Fibroblast of gingiva (primary cell): Measurements from ENCODE around the gene ACSF2.
"Not testable (repeated sequence)": the region's sequence is repeated elsewhere in the genome, so short reads cannot be mapped to it uniquely, and the experiment has no call there.

ENCODE experiments used
- DNase-seq: peaks from one replicate; pipeline ENCODE4 v3.0.0-alpha.2; 2011; ENCODE audit warnings: low read depth

Gene ACSF2

DNA sequence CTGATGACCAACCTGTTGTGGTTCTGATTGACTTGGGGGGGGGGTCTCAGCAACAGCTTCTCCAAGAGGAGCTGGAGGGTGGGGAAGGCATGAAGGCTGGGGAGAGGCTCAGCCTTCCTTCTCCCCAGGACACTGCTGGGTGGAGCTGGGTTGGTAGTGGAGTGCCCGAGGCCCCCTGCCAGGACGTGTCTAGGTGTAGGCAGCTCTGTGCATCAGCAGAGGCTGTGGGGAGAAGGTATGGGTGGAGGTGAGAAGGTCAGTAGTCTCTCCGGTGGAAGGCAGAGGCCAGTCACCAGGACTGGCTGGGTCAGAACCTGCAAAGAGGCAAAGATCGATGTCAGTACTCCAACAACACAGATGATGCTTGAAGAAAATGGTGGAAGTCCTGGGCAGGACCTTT lies 38.7 kb downstream of the ACSF2 start:
- no peak for DNase-seq

DNA sequence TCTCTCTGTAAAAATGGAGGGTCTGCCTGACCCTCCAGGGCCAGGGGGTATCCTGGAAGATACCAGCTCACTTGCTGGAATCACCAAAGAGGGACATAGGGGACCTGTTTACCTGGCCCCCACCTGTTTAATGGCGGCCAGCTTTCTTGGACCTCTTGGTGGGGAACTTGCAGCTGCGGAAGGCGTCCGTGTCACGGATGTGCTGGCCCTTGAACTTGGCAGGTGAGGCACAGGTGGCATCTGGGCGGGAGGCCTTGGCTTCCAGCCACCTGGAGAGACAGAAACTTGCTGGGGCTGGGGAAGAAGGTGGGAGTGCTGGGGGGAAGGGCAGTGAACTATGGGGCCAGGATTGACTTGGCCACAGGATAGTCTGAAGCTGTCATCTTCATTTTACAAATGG lies 39.2 kb downstream of the ACSF2 start:
- DNase-seq: no peak

GRCh38 chr17:50465635-50466034 lies 39.6 kb downstream of the ACSF2 start:
- DNase-seq: no peak

DNA sequence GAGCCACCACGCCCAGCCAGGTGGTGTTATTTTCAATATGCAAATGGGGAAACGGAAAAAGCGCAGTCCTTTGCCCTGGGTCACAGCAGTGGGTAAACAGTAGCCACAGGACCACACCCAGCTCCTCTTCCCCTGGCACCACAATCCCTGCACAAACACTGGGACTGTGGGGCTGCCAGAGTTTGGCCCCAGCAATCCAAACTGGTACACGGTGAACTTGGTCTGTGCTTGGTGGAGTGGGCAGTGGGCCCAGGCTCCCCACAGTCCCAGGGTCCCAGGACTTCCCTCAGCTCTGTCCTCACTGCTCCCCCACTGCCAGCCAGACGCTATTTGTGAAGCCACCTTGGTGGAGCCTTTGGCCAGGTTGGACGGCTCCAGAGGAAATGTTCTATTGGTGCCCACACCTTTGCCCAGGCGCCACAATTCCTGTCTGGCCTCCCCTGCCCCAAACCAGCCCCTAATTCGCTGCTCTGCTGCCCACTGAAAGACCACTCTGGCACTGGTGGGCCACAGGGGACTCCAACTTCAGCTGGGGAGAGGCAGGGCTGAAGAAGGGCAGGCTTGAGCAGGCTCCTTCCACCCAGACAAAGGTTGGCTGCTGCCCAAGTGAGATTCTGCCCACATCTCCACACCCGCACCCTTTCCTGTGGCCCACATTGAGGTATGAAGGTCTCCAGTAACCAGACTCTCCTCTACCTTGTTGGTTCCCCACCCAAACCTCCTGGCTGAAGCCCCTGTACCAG lies 40.5 kb downstream of the ACSF2 start:
- DNase-seq: no peak

DNA sequence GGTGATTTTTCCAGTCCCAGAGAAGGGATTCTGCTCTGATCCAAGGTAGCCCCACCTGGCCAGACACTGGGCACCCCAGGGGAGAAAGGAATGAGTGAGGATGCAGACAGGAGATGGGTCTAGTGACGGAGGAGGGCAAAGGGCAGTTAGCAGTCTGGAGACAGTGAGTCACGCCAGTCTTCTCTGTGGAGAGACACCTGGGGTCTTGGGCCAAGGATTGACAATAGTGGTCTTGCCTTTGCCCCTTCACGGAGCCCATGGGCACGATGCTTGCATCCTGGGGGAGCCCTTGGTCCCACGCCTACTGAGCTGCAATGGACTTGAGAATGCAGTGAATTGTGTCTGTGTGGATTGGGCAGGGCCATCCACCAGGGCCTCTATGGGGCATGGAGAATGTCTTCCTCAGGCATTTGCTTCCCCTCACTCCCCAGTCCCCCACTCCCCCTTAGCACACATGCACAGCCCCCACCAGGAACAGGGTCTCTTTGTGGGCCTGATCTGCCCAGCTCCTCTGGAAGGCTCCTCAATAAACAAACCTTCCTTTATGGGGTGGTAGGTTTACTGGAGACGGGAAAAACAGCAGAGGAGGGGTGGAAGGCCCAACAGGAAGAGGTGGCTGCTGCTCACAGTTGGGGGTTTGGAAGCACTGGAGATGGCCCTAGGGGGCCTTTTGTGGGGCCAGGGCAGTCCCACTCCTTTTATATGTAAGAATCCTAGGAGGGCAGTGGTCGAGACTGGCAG lies 41.3 kb downstream of the ACSF2 start:
- DNase-seq: no peak

DNA sequence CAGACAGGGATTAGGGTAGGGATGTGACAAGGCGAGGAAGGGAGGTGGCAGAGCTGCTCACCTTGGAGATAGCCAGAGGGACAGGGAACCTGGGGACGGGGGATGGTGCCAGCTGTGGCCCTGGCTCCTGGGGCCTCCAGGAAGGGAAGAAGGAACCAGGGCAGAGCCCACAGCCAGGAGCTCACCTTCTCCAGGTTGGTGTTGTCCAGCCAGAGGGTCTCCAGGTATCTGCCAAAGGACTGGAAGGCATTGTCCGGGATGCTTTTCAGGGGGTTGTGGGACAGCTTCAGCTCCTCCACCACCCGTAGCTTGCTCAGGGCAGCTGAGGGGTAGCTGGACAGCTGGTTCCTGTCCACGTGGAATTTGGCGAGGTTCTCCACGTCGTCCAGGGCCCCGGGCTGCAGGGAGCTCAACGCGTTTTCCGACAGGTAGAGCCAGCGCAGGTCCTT lies 41.9 kb downstream of the ACSF2 start:
- DNase-seq: no peak

DNA sequence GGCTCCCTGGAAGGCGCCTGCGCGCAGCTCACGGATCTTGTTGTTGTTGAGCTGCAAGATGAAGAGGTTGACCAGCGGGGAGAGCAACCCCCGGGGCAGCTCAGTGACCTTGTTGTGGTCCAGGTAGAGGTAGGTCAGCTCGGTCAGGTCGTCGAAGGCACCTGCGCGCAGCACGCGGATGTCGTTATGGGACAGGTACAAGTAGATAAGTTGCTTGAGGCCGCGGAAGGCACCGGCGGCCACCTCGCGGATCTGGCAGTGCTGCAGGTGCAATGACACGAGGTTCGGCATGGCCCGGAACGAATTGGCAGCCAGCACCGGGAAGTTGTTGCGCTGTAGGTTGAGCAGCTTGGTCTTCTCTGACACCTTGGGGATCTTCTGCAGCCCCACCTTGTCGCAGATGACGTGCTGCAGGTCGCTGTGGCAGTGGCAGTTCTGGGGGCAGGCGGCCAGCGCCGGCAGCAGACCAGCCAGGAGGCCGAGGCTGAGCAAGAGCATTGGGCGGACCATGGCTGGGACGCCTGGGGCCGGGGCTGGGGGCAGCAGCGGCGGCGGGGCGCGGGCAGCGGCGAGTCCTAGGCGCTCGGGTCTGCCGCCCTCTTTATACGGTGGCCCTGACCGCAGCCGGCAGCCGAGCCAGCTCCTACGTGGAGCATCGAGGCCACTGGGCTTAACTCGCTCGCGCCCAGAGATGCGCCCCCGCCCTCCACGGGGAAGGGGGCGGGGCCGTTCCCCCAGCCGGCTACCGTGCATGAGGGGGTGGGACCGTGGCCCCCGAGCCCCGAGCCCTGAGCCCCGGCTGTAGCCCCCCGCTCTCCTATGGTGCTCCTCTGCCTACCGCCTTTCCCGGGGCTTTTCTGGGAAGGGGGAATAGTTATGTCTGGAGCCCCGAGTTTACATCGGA lies 42.5 kb downstream of the ACSF2 start, which contains the start of gene CHAD:
Gene CHAD, minus strand, starts transcription at position 577 of the 904 bp plus-strand sequence. Its CDS starts 67 bp downstream, at position 510.
- DNase-seq: no peak

DNA sequence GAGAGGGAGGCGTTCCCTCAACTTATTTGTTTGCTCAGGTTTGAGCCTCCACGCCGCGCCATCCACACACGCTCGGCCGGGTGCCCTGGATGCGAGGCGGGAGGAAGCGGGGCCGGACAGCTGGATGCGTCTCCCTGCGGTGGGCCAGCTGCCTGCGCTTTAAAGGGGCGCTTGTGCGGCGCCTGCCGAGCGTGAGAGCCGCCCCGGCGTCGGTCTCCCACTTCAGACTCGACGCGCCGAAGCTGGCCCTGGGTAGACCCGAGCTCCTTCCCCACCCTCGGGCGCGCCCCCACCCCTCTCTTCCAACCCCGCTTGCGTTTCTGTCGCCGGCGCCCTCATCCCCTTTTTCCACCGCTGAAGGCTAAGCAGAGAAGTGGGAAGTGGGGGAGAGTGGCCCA lies 43.2 kb downstream of the ACSF2 start:
- DNase-seq: no peak

- no peak for DNase-seq
Measured at GRCh38 chr17:50469671-50470305, 43.8 kb downstream of the ACSF2 start.

- DNase-seq: no peak
Measured at GRCh38 chr17:50470426-50470825, 44.4 kb downstream of the ACSF2 start.

DNA sequence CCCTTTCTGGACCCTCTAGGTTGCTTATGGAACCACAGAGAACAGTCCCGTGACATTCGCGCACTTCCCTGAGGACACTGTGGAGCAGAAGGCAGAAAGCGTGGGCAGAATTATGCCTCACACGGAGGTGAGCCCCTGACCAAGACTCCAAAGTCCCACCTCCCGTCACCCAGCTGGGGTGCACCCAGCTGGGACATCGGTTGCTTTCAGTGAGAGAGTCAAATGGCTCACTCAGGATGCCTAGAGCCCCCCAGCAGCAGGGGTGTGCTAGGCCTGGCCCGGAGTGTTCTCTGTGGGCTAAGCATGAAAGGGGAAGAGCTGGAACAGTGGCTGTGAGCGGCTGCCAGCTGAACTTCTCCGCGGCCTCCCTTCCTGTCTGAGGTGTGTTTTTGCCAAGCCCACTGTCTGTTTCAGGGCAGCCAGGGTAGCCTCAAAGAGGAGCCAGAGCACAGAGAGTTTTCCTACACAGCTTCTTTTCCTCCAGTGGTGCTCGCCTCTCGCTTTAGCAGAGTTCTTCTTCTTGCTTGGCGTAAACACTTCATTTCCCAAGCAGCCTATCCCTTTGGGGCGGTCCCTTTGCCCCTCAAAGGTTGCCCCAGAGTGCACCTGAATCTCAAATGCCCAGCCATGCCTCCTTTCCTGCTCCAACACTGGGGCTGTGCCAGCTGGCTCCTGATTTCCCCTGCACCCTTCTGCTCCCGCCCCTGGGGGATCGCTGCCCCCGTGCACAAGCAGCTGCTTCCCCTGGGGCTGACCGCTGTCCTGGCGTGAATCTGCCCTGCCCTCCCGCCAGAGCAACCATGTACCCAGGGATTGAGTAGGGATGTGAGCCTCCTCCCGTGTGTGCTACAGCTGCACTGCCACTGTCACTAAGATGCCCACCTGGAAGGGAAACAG lies 45.2 kb downstream of the ACSF2 start:
- no peak for DNase-seq

- DNase-seq: no peak
Measured at GRCh38 chr17:50472286-50472685, 46.3 kb downstream of the ACSF2 start.

- not testable (repeated sequence) for DNase-seq
Measured at GRCh38 chr17:50472761-50473161, 46.7 kb downstream of the ACSF2 start.

- DNase-seq: no peak
Measured at GRCh38 chr17:50473901-50474300, 47.9 kb downstream of the ACSF2 start.

DNA sequence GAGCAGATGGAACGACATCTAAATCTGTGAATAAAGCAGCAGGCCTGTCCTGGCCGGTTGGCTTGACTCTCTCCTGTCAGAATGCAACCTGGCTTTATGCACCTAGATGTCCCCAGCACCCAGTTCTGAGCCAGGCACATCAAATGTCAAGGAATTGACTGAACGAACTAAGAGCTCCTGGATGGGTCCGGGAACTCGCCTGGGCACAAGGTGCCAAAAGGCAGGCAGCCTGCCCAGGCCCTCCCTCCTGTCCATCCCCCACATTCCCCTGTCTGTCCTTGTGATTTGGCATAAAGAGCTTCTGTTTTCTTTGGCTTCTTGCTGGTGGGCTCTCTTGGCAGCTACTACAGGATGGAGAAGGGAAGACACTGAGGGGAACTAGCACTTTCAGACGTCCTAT lies 48.5 kb downstream of the ACSF2 start:
- no peak for DNase-seq

DNA sequence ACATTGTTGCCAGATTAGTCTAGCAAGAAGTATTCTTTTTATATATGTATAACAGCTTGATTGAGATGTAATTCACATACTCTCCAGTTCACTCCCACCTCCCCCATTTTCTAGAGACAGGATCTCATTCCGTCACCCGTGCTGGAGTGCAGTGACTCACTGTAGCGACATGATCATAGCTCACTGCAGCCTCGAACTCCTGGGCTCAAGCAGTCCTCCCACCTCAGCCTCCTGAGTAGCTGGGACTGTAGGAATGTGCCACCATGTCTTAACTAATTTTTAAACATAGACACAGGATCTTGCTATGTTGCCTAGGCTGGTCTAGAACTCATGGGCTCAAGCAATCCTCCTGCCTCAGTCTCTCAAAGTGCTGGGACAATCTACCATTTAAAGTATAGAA lies 49.3 kb downstream of the ACSF2 start:
- no peak for DNase-seq

DNA sequence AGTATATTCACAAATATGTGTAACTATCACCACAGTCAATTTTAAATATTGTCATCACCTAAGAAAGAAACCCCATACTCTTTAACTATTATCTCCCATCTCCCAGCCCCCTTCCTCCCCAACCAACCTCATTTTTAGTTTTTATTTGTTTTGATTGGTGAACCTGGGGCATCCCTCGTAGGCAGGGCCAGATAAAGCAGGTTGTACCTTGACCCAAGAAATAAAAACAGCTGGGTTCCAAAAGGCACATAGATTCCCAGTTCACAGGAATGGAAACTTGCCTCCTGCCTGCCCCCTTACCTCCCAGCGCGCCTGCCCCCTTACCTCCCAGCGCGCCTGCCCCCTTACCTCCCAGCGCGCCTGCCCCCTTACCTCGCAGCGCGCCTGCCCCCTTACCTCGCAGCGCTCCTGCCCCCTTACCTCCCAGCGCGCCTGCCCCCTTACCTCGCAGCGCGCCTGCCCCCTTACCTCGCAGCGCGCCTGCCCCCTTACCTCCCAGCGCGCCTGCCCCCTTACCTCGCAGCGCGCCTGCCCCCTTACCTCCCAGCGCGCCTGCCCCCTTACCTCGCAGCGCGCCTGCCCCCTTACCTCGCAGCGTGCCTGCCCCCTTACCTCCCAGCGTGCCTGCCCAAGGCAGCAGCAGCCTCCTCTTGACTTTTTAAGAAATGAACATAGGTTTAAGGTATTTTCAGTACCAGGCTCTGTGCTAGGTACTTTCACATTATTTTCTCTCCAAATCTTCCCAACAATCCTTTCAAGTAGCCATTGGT lies 49.9 kb downstream of the ACSF2 start:
- not testable (repeated sequence) for DNase-seq

- no peak for DNase-seq
Measured at GRCh38 chr17:50476545-50477315, 50.7 kb downstream of the ACSF2 start.

DNA sequence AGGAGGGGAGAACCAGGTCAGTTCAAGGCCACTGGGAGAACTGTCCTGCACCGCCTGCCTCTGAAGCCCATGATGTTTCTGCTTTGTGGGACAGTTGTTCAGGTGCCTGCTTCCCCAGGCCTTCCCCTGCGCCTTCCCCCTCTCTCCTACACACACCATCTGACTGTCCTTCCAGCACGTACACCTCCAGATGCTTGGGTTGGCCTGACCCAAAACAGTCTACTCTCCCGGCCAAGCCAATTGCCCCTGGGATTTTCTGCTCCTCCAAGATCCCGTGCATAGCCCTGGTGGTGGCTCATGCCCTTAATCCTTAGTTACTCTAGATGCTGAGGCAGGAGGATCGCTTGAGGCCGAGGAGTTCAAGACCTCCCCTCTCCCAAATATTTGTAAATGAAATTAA lies 52.0 kb downstream of the ACSF2 start:
- no peak for DNase-seq
